ENCODE results near the gene CBY3.
"Not testable (repeated sequence)": the region's sequence is repeated elsewhere in the genome, so short reads cannot be mapped to it uniquely, and the experiment has no call there.

CBY3 gene

DNA sequence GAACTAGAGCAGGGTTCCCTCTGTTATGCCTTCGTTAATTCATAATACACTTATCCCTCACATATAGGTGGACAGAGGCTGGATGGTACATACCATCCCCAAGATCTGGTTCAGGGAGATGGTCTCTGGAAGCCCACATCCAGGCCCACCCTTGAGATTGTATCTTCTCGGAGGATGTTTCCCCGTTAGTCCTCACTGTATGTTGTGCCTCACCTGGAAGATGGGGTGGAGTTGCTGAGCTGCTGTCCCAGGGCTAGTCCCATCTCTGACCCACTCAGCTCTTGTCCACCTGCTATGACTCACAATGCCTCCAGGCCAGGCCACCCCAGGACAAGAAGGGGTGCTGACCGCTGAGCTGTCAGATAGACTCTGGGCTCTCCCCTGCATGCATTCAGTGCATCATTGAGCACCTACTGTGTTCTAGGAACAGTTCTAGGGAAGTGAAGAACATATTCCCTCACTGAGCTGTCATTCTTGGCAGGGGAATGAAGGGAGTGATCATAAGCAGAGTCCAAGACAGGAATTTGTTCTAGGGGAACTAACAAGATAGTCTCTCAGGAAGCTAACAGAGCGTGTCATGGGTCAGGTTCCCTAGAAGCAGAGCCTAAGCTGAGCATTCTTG is at the start of gene CBY3:
Gene CBY3, minus strand, starts transcription at position 255 of the 622 bp plus-strand sequence. Its CDS starts 116 bp downstream, at position 139.
- no peak for DNase-seq (ENCODE audit: low read depth)

DNA sequence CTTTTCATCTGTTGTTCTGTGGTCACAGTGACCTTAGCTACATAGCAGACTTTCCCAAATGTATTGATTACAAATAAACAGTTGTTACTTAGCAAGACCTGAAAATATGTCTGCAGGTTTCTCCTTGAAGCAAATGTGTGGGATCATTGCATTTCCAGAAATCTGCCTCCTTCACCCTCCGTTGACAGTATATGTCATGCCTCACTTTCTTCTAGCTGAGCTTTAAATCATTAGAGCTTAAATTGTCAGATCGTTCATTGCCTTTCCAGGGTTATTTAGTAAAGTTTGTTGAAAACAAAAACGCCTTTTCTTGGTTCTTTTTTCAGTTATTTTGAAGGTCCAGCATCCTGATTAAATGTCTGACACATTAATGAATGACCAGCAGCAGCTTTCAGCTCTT is 49.5 kb upstream of the CBY3 start:
- DNase-seq (ENCODE audit: low read depth), result no peak

GRCh38 chr5:179729727-179730126 is 48.9 kb upstream of the CBY3 start:
- DNase-seq (ENCODE audit: low read depth), result no peak

DNA sequence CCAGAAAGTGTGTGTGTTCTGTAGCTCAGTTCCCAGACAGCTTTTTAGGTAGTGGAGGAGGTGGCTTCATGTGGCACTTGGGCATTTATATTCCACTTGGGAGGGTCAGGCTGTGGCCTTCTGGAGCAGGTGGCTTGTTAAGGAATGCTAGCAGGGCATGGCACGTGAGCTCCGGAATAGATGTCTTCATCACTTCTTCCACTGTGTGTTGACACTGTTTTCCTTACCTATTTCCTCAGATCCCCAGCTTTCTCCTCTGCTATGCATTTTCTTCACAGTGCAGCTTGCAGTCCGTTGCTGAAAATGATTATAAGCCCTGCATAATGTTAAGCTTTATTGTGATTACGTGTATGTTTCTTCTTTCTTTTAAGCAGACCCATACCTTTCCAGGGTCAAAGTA is 48.5 kb upstream of the CBY3 start:
- DNase-seq (ENCODE audit: low read depth), result no peak

GRCh38 chr5:179727106-179727505 is 46.3 kb upstream of the CBY3 start:
- DNase-seq (ENCODE audit: low read depth), result no peak

DNA sequence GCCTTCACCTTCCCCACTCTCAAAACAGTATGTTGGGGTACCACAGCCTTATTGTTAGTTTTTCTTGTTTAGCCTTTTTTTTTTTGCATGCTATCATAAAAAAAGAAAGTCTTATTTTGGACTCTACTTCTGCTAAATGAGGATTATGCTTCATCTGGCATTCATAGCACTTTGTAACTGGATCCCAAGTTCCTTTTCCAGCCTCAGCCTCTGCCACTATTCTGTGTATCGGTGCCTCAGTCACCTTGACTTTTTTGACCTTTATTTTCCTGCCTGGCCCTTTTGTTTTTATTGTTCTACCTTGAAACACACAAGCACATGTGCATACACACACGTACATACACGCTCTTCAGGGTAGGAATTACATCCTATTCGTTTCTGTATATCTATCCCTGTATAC is 43.3 kb upstream of the CBY3 start:
- no peak for DNase-seq (ENCODE audit: low read depth)

DNA sequence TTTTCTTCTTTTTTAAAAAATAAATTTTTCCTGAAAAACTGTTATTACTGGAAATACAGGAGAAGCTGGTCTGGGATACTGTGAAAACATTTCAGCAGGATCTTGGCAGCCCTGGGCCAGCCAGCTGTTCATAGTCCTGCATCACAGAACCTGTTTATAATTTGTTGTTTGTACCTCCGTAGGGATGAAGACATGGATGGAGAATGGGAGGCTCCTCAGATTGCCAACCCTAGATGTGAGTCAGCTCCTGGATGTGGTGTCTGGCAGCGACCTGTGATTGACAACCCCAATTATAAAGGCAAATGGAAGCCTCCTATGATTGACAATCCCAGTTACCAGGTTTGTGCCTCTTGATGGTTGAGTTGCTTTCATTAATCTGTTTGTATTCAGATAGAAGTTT is 39.4 kb upstream of the CBY3 start:
- no peak for DNase-seq (ENCODE audit: low read depth)

DNA sequence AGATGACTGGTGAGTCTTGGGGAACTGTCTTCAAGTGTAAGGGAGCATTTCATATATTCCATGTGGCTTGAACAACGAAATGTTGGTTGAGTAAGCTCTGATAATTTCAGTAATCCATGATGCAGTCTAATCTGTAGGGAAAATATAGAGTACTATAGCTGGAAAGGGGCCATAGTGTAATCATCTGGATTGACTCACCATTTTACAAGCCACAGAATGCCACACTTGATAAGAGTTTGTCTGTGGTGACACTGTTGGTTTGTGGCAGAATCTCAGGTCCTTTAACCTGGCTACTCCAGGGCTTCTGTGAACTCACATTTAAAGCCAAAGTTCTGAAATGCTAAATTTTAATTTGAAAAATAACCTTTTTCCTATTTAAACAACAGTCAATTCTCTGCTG is 35.5 kb upstream of the CBY3 start:
- DNase-seq (ENCODE audit: low read depth), result no peak

- DNase-seq (ENCODE audit: low read depth), result no peak
Measured at GRCh38 chr5:179700401-179700918, 19.6 kb upstream of the CBY3 start.

DNA sequence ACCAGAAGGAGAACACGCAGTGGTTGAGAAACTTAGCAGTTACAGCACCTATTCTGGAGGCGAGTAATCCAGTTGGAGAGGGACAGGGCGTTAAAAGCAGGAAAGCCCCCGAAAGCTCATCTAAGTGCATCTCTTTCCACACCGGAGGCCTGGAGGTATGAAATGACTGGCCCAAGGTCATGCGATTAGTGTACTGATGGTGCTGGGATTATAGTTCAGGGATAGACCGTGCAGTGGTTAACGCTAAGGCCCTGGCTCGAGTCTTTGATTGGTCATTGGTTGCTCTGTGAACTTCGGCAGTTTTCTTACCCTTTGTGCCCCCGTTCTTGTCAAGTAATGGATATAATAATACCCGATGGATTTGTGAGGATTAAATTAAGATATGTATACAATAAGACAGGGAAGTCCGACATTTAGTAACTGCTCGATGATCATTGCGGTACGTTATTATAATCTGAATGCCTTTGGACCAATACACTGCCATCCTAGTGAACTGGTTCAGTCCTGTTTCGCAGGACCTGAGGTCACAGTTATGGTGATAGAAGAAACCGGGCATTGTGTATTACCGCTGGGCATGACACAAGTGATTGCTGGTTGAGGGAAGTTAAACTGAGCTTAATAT is 18.9 kb upstream of the CBY3 start:
- DNase-seq (ENCODE audit: low read depth), result no peak

- no peak for DNase-seq (ENCODE audit: low read depth)
Measured at GRCh38 chr5:179698935-179699615, 18.2 kb upstream of the CBY3 start, which contains the start of gene CANX. Gene CANX (plus strand): TSS chr5:179698967. CDS start chr5:179705682, 6,715 bp downstream.

GRCh38 chr5:179697993-179698934 is 17.4 kb upstream of the CBY3 start:
- DNase-seq (ENCODE audit: low read depth), result peak; percentile 97

- DNase-seq (ENCODE audit: low read depth), result not testable (repeated sequence)
Measured at GRCh38 chr5:179697543-179697942, 16.7 kb upstream of the CBY3 start.

DNA sequence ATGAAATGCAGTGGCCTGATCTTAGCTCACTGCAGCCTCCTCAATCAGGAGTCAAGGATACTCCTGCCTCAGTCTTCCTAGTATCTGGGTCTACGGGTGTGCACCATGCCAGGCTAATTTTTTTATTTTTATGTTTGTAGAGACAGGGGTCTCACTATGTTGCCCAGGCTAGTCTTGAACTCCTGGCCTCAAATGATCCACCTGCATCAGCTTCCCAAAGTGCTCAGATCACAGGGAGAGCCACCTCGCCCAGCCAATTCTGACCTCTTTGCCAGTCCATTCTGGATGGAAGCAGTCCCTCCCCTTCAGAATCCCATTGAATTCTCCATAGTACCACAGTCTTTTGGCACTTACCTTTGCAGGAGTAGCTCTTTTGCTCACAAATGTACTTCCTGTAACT is 16.3 kb upstream of the CBY3 start:
- DNase-seq (ENCODE audit: low read depth), result no peak

DNA sequence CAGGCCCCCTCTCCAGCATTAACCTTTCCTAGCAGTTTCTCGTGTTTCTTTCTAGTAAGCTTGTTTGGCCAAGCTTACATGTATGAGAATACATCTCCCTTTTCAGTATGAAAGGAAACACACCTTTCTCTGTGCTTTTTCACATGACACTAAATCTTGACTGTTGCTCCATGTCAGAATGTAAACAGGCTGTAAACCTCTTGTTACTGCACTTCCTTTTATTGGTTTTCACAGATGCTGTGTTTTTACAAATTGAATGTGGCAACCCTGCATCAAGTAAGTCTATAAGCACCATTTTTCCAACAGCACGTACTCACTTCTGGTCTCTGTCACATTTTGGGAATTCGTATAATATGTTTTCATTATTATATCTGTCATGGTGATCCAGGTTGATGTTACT is 15.8 kb upstream of the CBY3 start:
- DNase-seq (ENCODE audit: low read depth), result no peak

DNA sequence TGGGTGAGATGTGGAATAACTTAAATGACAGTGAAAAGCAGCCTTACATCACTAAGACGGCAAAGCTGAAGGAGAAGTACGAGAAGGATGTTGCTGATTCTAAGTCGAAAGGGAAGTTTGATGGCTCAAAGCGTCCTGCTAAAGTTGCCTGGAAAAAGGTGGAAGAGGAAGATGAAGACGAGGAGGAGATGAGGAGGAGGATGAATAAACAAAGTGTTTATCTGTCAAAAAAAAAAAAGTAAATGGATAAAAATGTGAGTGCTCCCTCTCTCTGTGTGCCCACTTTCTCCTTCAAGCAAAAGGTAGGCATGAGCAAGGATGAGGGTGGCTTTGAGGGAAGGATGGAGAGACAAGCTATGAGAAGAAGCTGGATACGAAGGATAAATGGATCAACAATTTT is 13.7 kb upstream of the CBY3 start:
- DNase-seq (ENCODE audit: low read depth), result no peak

GRCh38 chr5:179689212-179689611 is 8.4 kb upstream of the CBY3 start:
- not testable (repeated sequence) for DNase-seq (ENCODE audit: low read depth)

- DNase-seq (ENCODE audit: low read depth), result no peak
Measured at GRCh38 chr5:179680014-179680779, 637 bp downstream of the CBY3 start.

GRCh38 chr5:179679014-179679674 is 1.7 kb downstream of the CBY3 start:
- peak; percentile 31 for DNase-seq (ENCODE audit: low read depth)

GRCh38 chr5:179678223-179679013 is 2.4 kb downstream of the CBY3 start:
- peak; percentile 73 for DNase-seq (ENCODE audit: low read depth)

Data from stimulated activated CD8-positive, alpha-beta memory T cell treated with anti-CD3 and anti-CD28 coated beads, Interleukin-15, amount 100 ng/mL, for 1 hour (primary cell).